ENCODE data around the gene RNF167. TPM values are rescaled to one million over a fixed set of nuclear protein-coding genes. Genes with fewer than 3 reads are reported as not detected.

Gene RNF167
- polyA plus RNA-seq, 1 donor from 2014 or later: 64.1 TPM

GRCh38 chr17:4920351-4921048 is 19.6 kb upstream of the RNF167 start:
- TF ChIP-seq MXI1 (conservative IDR thresholded peaks at IDR 0.05; ENCODE audit: poor library complexity, severe bottlenecking): no peak
- no peak for TF ChIP-seq SMC3 (conservative IDR thresholded peaks at IDR 0.05; ENCODE audit: poor library complexity)
- no peak for TF ChIP-seq RAD21 (conservative IDR thresholded peaks at IDR 0.05)
- TF ChIP-seq EP300 (conservative IDR thresholded peaks at IDR 0.05; ENCODE audit: poor library complexity, severe bottlenecking): no peak
- TF ChIP-seq TAF1 (IDR thresholded peaks at IDR 0.05; ENCODE audit: low read depth): no peak
- TF ChIP-seq REST (IDR thresholded peaks at IDR 0.05; ENCODE audit: borderline replicate concordance): no peak
- TF ChIP-seq POLR2AphosphoS5 (IDR thresholded peaks at IDR 0.05): no peak
- no peak for TF ChIP-seq CTCF (IDR thresholded peaks at IDR 0.05; ENCODE audit: poor library complexity, severe bottlenecking)
- TF ChIP-seq EZH2 (IDR thresholded peaks at IDR 0.05; ENCODE audit: borderline replicate concordance, insufficient read depth, low read length, poor library complexity, severe bottlenecking): no peak
- Histone ChIP-seq H3K36me3 (ENCODE audit: insufficient read depth, low read length) (no peaks in the 10 kb centered on the region), H3F3A (ENCODE audit: insufficient read depth, low read length, poor library complexity, severe bottlenecking) (no peaks in the 10 kb centered on the region), H3K27ac (ENCODE audit: low read length) (no peak overlapping the region), H3K4me3 (ENCODE audit: low read length) (no peak overlapping the region), H2AFZ (ENCODE audit: low read depth, low read length) (no peak overlapping the region), H4K20me1 (ENCODE audit: insufficient read depth) (no peaks in the 10 kb centered on the region), H3K9me2 (ENCODE audit: insufficient read depth, low read length) (no peaks in the 10 kb centered on the region), H3K4me2 (ENCODE audit: low read length) (no peak overlapping the region), H3K27me3 (ENCODE audit: insufficient read depth, low read depth, low read length) (no peaks in the 10 kb centered on the region), H3K9ac (ENCODE audit: low read length) (no peak overlapping the region), H3K79me2 (replicated peaks; ENCODE audit: insufficient read depth, low read length) (no peaks in the 10 kb centered on the region), H3K9me3 (ENCODE audit: low read length) (no peaks in the 10 kb centered on the region)

DNA sequence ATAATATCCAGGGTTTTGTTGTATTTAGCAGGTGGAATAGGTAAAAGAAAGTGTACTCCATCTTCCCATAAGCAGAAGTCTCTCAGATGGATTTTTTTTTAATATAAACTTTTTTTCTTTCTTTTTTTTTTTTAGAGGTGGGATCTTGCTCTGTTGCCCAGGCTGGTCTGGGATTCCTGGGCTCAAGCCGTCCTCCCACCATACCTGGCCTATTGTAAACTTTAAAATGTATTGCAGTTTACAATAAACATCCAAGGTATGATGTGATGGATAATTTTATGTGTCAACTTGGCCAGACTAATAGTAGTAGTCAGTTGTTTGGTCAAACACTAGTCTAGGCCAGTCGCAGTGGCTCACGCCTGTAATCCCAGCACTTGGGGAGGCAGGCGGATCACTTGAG is 18.7 kb upstream of the RNF167 start:
- TF ChIP-seq EZH2 (IDR thresholded peaks at IDR 0.05; ENCODE audit: borderline replicate concordance, insufficient read depth, low read length, poor library complexity, severe bottlenecking): no peak
- no peak for TF ChIP-seq SMC3 (conservative IDR thresholded peaks at IDR 0.05; ENCODE audit: poor library complexity)
- TF ChIP-seq TAF1 (IDR thresholded peaks at IDR 0.05; ENCODE audit: low read depth): no peak
- TF ChIP-seq CTCF (IDR thresholded peaks at IDR 0.05; ENCODE audit: poor library complexity, severe bottlenecking): no peak
- no peak for TF ChIP-seq EP300 (conservative IDR thresholded peaks at IDR 0.05; ENCODE audit: poor library complexity, severe bottlenecking)
- TF ChIP-seq REST (IDR thresholded peaks at IDR 0.05; ENCODE audit: borderline replicate concordance): no peak
- TF ChIP-seq RAD21 (conservative IDR thresholded peaks at IDR 0.05): no peak
- TF ChIP-seq MXI1 (conservative IDR thresholded peaks at IDR 0.05; ENCODE audit: poor library complexity, severe bottlenecking): no peak
- TF ChIP-seq POLR2AphosphoS5 (IDR thresholded peaks at IDR 0.05): no peak
- Histone ChIP-seq H4K20me1 (ENCODE audit: insufficient read depth) (no peaks in the 10 kb centered on the region), H3K27ac (ENCODE audit: low read length) (no peak overlapping the region), H2AFZ (ENCODE audit: low read depth, low read length) (no peak overlapping the region), H3K9ac (ENCODE audit: low read length) (no peak overlapping the region), H3K27me3 (ENCODE audit: insufficient read depth, low read depth, low read length) (no peaks in the 10 kb centered on the region), H3K4me2 (ENCODE audit: low read length) (no peak overlapping the region), H3K9me3 (ENCODE audit: low read length) (no peaks in the 10 kb centered on the region), H3K79me2 (replicated peaks; ENCODE audit: insufficient read depth, low read length) (no peaks in the 10 kb centered on the region), H3K9me2 (ENCODE audit: insufficient read depth, low read length) (no peaks in the 10 kb centered on the region), H3F3A (ENCODE audit: insufficient read depth, low read length, poor library complexity, severe bottlenecking) (no peaks in the 10 kb centered on the region), H3K4me3 (ENCODE audit: low read length) (no peak overlapping the region), H3K36me3 (ENCODE audit: insufficient read depth, low read length) (no peaks in the 10 kb centered on the region)
